IMR-90 (cell line): ENCODE results near the gene WNT9B. TPM values are rescaled to one million over a fixed set of nuclear protein-coding genes. Genes with fewer than 3 reads are reported as not detected.

Experiments used
- ATAC-seq: fragments of 200-7000 bp; cut with Tn5 transposase; 2 replicates; pipeline ENCODE4 v1.9.1; 2020; ENCODE audit warnings: low read depth, mild to moderate bottlenecking, moderate library complexity
- BruUV-seq: library from RNA; stranded (reverse); fragments of 400-500 nt; replicated peaks from 2 replicates; lab custom pipeline; 2021; lab: Mats Ljungman, UMichigan
- CTCF ChIA-PET: fragments of 300-600 bp; formaldehyde crosslinking; extraction: SDS; loops from one replicate; lab custom pipeline; 2021; ENCODE audit warnings: antibody characterized with exemption; lab: Yijun Ruan, JAX
- POLR2A ChIA-PET: fragments of 300-600 bp; sonication (Branson Sonifier 250); formaldehyde crosslinking; loops from one replicate; lab custom pipeline; 2022; ENCODE audit warnings: antibody characterized with exemption; ENCODE audit not compliant: unreplicated experiment; lab: Charles Lee
- DNase-seq: peaks from one replicate; pipeline ENCODE4 v3.0.0; 2013
- H2AFZ ChIP-seq: replicated peaks from 2 replicates; pipeline ENCODE3; 2013; ENCODE audit warnings: low read length, mild to moderate bottlenecking; ENCODE audit not compliant: poor library complexity
- H2AK5ac ChIP-seq: 2 replicates; pipeline ENCODE4 v1.6.1; 2013; ENCODE audit warnings: low read depth, low read length, inconsistent platforms
- H2AK9ac ChIP-seq: replicated peaks from 2 replicates; pipeline ENCODE3; 2013; ENCODE audit warnings: mild to moderate bottlenecking, low read depth, low read length, moderate library complexity; ENCODE audit not compliant: poor library complexity
- H2BK120ac ChIP-seq: 2 replicates; pipeline ENCODE4 v1.6.1; 2013; ENCODE audit warnings: low read depth, low read length, inconsistent platforms
- H2BK15ac ChIP-seq: 3 replicates; pipeline ENCODE4 v1.6.1; 2013; ENCODE audit warnings: low read depth, low read length, inconsistent platforms
- H2BK20ac ChIP-seq: 2 replicates; pipeline ENCODE4 v1.6.1; 2013; ENCODE audit warnings: low read depth, mild to moderate bottlenecking, inconsistent platforms, low read length, moderate library complexity
- H2BK5ac ChIP-seq: 2 replicates; pipeline ENCODE4 v1.6.1; 2013; ENCODE audit warnings: mild to moderate bottlenecking, low read depth, low read length, inconsistent platforms; ENCODE audit not compliant: poor library complexity, severe bottlenecking
- H3K14ac ChIP-seq: replicated peaks from 2 replicates; pipeline ENCODE4 v1.6.1; 2013; ENCODE audit warnings: low read depth, low read length, inconsistent platforms
- H3K18ac ChIP-seq: 2 replicates; pipeline ENCODE4 v1.6.1; 2013; ENCODE audit warnings: low read depth, low read length, control low read depth
- H3K23ac ChIP-seq: 2 replicates; pipeline ENCODE4 v1.6.1; 2013; ENCODE audit warnings: low read depth, low read length, inconsistent platforms
- H3K27ac ChIP-seq: 2 replicates; pipeline ENCODE4 v1.5.1; 2013; ENCODE audit warnings: mild to moderate bottlenecking, control low read depth, low read length; ENCODE audit not compliant: insufficient read depth
- H3K27me3 ChIP-seq: 2 replicates; pipeline ENCODE4 v1.6.1; 2013; ENCODE audit warnings: low read length; ENCODE audit not compliant: control insufficient read depth, insufficient read depth
- H3K36me3 ChIP-seq: 2 replicates; pipeline ENCODE4 v1.6.1; 2013; ENCODE audit warnings: low read length, mixed read lengths; ENCODE audit not compliant: control insufficient read depth, insufficient read depth
- H3K4ac ChIP-seq: 2 replicates; pipeline ENCODE4 v1.6.1; 2013; ENCODE audit warnings: low read depth, low read length, inconsistent platforms
- H3K4me1 ChIP-seq: 2 replicates; pipeline ENCODE4 v1.6.1; 2013; ENCODE audit warnings: low read length, mixed read lengths; ENCODE audit not compliant: control insufficient read depth, insufficient read depth
- H3K4me2 ChIP-seq: 2 replicates; pipeline ENCODE4 v1.6.1; 2013; ENCODE audit warnings: low read depth, mild to moderate bottlenecking, control low read depth, low read length, moderate library complexity
- H3K4me3 ChIP-seq: 2 replicates; pipeline ENCODE4 v1.5.1; 2013; ENCODE audit warnings: low read depth, mild to moderate bottlenecking, control low read depth, low read length, moderate library complexity; ENCODE audit not compliant: insufficient read depth
- H3K56ac ChIP-seq: 2 replicates; pipeline ENCODE4 v1.6.1; 2013; ENCODE audit warnings: low read length, inconsistent platforms; ENCODE audit not compliant: insufficient read depth; ENCODE audit errors: extremely low read depth
- H3K79me1 ChIP-seq, 2 experiments: 2 replicates each; pipeline ENCODE4 v1.6.1; 2013; ENCODE audit warnings: low read length in 2 of 2, inconsistent platforms in 1 of 2, low read depth in 1 of 2
- H3K9ac ChIP-seq: 2 replicates; pipeline ENCODE4 v1.6.1; 2013; ENCODE audit warnings: low read depth, low read length, control low read depth
- H3K9me1 ChIP-seq: 2 replicates; pipeline ENCODE4 v1.6.1; 2013; ENCODE audit warnings: low read length, inconsistent platforms; ENCODE audit not compliant: insufficient read depth
- H3K9me3 ChIP-seq: 2 replicates; pipeline ENCODE4 v1.6.1; 2013; ENCODE audit warnings: low read length; ENCODE audit not compliant: control insufficient read depth, insufficient read depth
- H4K20me1 ChIP-seq: 2 replicates; pipeline ENCODE4 v1.6.1; 2013; ENCODE audit warnings: low read length, inconsistent platforms; ENCODE audit not compliant: insufficient read depth
- H4K5ac ChIP-seq: 2 replicates; pipeline ENCODE4 v1.6.1; 2013; ENCODE audit warnings: mild to moderate bottlenecking, low read depth, low read length, control low read depth
- H4K8ac ChIP-seq, 2 experiments: 2 replicates each; pipeline ENCODE4 v1.6.1; 2013; ENCODE audit warnings: low read depth in 2 of 2, low read length in 2 of 2, control low read depth in 1 of 2, inconsistent platforms in 1 of 2
- H4K91ac ChIP-seq: 2 replicates; pipeline ENCODE4 v1.6.1; 2013; ENCODE audit warnings: low read depth, low read length, inconsistent platforms; ENCODE audit not compliant: insufficient read depth
- BHLHE40 ChIP-seq: fragments of 150-350 bp; IDR thresholded peaks from 2 replicates; pipeline ENCODE4 v1.6.1; 2016; ENCODE audit warnings: mild to moderate bottlenecking, low read depth, low read length
- CEBPB ChIP-seq: IDR thresholded peaks from 2 replicates; pipeline ENCODE4 v1.6.1; 2012; ENCODE audit warnings: low read depth, low read length, improper control_type of control experiment
- CHD1 ChIP-seq: IDR thresholded peaks from 2 replicates; pipeline ENCODE4 v1.6.1; 2012; ENCODE audit warnings: low read depth, low read length, improper control_type of control experiment
- CTCF ChIP-seq: conservative IDR thresholded peaks from 2 replicates; pipeline ENCODE4 v1.5.1; 2012; ENCODE audit warnings: mild to moderate bottlenecking, low read depth, low read length, improper control_type of control experiment
- FOS ChIP-seq: fragments of 150-350 bp; IDR thresholded peaks from 2 replicates; pipeline ENCODE4 v1.6.1; 2016; ENCODE audit warnings: low read depth, low read length
- MAFK ChIP-seq: IDR thresholded peaks from 2 replicates; pipeline ENCODE4 v1.6.1; 2012; ENCODE audit warnings: low read depth, low read length, improper control_type of control experiment
- MAZ ChIP-seq: IDR thresholded peaks from 2 replicates; pipeline ENCODE4 v1.6.1; 2012; ENCODE audit warnings: low read depth, mild to moderate bottlenecking, low read length, improper control_type of control experiment, moderate library complexity, borderline replicate concordance
- MXI1 ChIP-seq: IDR thresholded peaks from 2 replicates; pipeline ENCODE4 v1.6.1; 2012; ENCODE audit warnings: low read depth, mild to moderate bottlenecking, low read length, moderate library complexity, borderline replicate concordance
- NFE2L2 ChIP-seq: fragments of 150-350 bp; IDR thresholded peaks from 2 replicates; pipeline ENCODE4 v1.6.1; 2016; ENCODE audit warnings: low read depth, mild to moderate bottlenecking, low read length
- POLR2A ChIP-seq: IDR thresholded peaks from 2 replicates; pipeline ENCODE4 v1.6.1; 2012; ENCODE audit warnings: mild to moderate bottlenecking, low read depth, low read length
- RAD21 ChIP-seq: IDR thresholded peaks from 2 replicates; pipeline ENCODE4 v1.6.1; 2012; ENCODE audit warnings: low read length, improper control_type of control experiment
- RCOR1 ChIP-seq: IDR thresholded peaks from 2 replicates; pipeline ENCODE4 v1.6.1; 2012; ENCODE audit warnings: mild to moderate bottlenecking, low read length, improper control_type of control experiment; ENCODE audit not compliant: insufficient replicate concordance
- RFX5 ChIP-seq: IDR thresholded peaks from 2 replicates; pipeline ENCODE4 v1.8.0; 2012; ENCODE audit warnings: low read depth, mild to moderate bottlenecking, low read length, moderate library complexity
- SMC3 ChIP-seq: fragments of 150-350 bp; IDR thresholded peaks from 2 replicates; pipeline ENCODE4 v1.6.1; 2016; ENCODE audit warnings: low read depth, mild to moderate bottlenecking, antibody characterized with exemption, low read length, moderate library complexity
- USF2 ChIP-seq: fragments of 150-350 bp; IDR thresholded peaks from 2 replicates; pipeline ENCODE4 v1.6.1; 2017; ENCODE audit warnings: mild to moderate bottlenecking, antibody characterized with exemption, low read length, low read depth
- WGBS, 2 experiments: methylation state at CpG; one replicate each; pipeline versions ENCODE4 v1.1.5 to v1.1.7; 2013; ENCODE audit warnings: missing lambda C conversion rate in 2 of 2; ENCODE audit not compliant: insufficient read length in 1 of 2; ENCODE audit errors: extremely low coverage in 2 of 2; 5-methylcytosine and 5-hydroxymethylcytosine counted together
- dilution Hi-C: fragments of 300-500 bp; cut with HindIII; formaldehyde crosslinking; loops from one replicate; pipeline ENCODE4 v1.14.3; 2018; ENCODE audit warnings: low sequenced_read_pairs; ENCODE audit not compliant: unreplicated experiment
- in situ Hi-C: fragments of 300-500 bp; cut with MboI; formaldehyde crosslinking; loops from 3 replicates; pipeline ENCODE4 v1.14.3; 2019; ENCODE audit warnings: low sequenced_read_pairs, inconsistent platforms, mixed read lengths
- intact Hi-C: fragments of 100-400 bp; cut with micrococcal nuclease; formaldehyde crosslinking; loops from 2 replicates; pipeline ENCODE4 v1.10.0; 2022
- polyA plus RNA-seq, 3 experiments: library from polyadenylated mRNA; depleted of rRNA; stranded (reverse); fragments of >200 nt; gene quantifications; 2 replicates each; pipeline ENCODE4 v1.2.3, GENCODE V29; 2012; ENCODE audit warnings: low replicate concordance in 1 of 3
- total RNA-seq: library from RNA; depleted of rRNA; stranded (reverse); fragments of >200 nt; gene quantifications from 2 replicates; pipeline ENCODE4 v1.2.3, GENCODE V29; 2012

Gene WNT9B
- total and polyA plus RNA-seq, 2 of the 4 experiments (the other 2 are of a cell fraction) = not detected

- no peak; the same call in 1 of the 2 replicates for TF ChIP-seq MAZ
- no peak for TF ChIP-seq RFX5
These were observed 18.2 kb upstream of the WNT9B start (continued) for GRCh38 chr17:46832945-46833839.

- no peaks in the 10 kb centered on the region for H3K9me3 ChIP-seq
- no peaks in the 10 kb centered on the region for H3K79me1 ChIP-seq
- CTCF ChIA-PET = no interaction called here
- H3K56ac ChIP-seq = no peak overlapping the region
- no peaks in the 10 kb centered on the region for H3K4me1 ChIP-seq
- no peaks in the 10 kb centered on the region for H4K20me1 ChIP-seq
- no peak overlapping the region for H3K4me2 ChIP-seq
- POLR2A ChIA-PET = no interaction called here
- H3K23ac ChIP-seq = no peak overlapping the region
- no peak overlapping the region for H2BK120ac ChIP-seq
- ATAC-seq (no peak), DNase-seq (no peak)
- no peaks in the 10 kb centered on the region for H3K9me1 ChIP-seq
- dilution Hi-C loops = no loop called here
- in situ Hi-C loops = no loop called here
- no peaks in the 10 kb centered on the region for H3K36me3 ChIP-seq
- H2BK15ac ChIP-seq = no peak overlapping the region
- H3K4me3 ChIP-seq = no peak overlapping the region
- intact Hi-C loops = loop anchor here (5.0 kb wide), 1 partner anchor 77 kb away; no protein-coding TSS in a partner anchor
- no peak overlapping the region for H2BK5ac ChIP-seq
- H3K9ac ChIP-seq = 0 out of 2 replicates have a peak overlapping the region, but pooled peaks have one; percentile 45
- no CpG with 5 or more reads among the region's 2 CpGs for WGBS, 2 experiments
- H3K14ac ChIP-seq = no peak overlapping the region
- no peak overlapping the region for H4K8ac ChIP-seq
- H4K91ac ChIP-seq = no peak overlapping the region
- TF ChIP-seq RAD21 = no peak
- TF ChIP-seq RFX5 = no peak
- no peak for TF ChIP-seq CTCF
- TF ChIP-seq POLR2A = no peak
- no peak for TF ChIP-seq FOS
- no peak for TF ChIP-seq MAZ
- TF ChIP-seq USF2 = no peak
- no peak for TF ChIP-seq MXI1
- TF ChIP-seq CHD1 = no peak
- TF ChIP-seq BHLHE40 = no peak
- no peak for TF ChIP-seq SMC3
- no peak for TF ChIP-seq MAFK
- no peak for TF ChIP-seq CEBPB
- no peak for TF ChIP-seq NFE2L2
- TF ChIP-seq RCOR1 = no peak
- BruUV-seq = no TSS peak
- H2AFZ ChIP-seq = peak overlapping the region; percentile 3
- no peak overlapping the region for H2AK5ac ChIP-seq
- no peak overlapping the region for H3K18ac ChIP-seq
- no peak overlapping the region for H4K5ac ChIP-seq
- H3K27me3 ChIP-seq = peaks cover 21% of the 10 kb centered on the region; the same call in 1 of the 2 replicates
- no peak overlapping the region for H2BK20ac ChIP-seq
- H3K27ac ChIP-seq = no peak overlapping the region
- H2AK9ac ChIP-seq = no peak overlapping the region
- H3K4ac ChIP-seq = no peak overlapping the region
These were observed 17.6 kb upstream of the WNT9B start for GRCh38 chr17:46833840-46834208.
